ENCODE measurements around the gene ZDHHC24. TPM values are rescaled to one million over a fixed set of nuclear protein-coding genes. Genes with fewer than 3 reads are reported as not detected.

The ZDHHC24 gene
- total and polyA plus RNA-seq, 10 of the 15 experiments (the other 5 are each of a cell fraction or from before 2014, with no cell fraction given) = 0.86 to 17.5 (median 6.8) TPM

GRCh38 chr11:66556086-66556485 lies 10.2 kb upstream of the ZDHHC24 start:
- Histone ChIP-seq H4K20me1 (ENCODE audit: control insufficient read depth, insufficient read depth) (no peaks in the 10 kb centered on the region), H2AFZ (ENCODE audit: control insufficient read depth, low read depth, low read length) (no peak overlapping the region), H3K4me3 (no peak overlapping the region), H3K27me3 (replicated peaks in 1 of 2; ENCODE audit: control insufficient read depth in 2 of 2, insufficient read depth in 2 of 2, low read length in 1 of 2) (no peaks in the 10 kb centered on the region), H3K9ac (ENCODE audit: control insufficient read depth, insufficient read depth, low read length) (no peak overlapping the region), H3K36me3 (ENCODE audit: control insufficient read depth in 2 of 2, insufficient read depth in 2 of 2, low read length in 1 of 2) (no peaks in the 10 kb centered on the region), H3K4me1 (ENCODE audit: control insufficient read depth, insufficient read depth, low read length) (no peaks in the 10 kb centered on the region), H3K9me3 (replicated peaks; ENCODE audit: control insufficient read depth, insufficient read depth, low read length) (no peaks in the 10 kb centered on the region), H3K79me2 (ENCODE audit: control insufficient read depth, insufficient read depth, low read length) (no peaks in the 10 kb centered on the region), H3K27ac (ENCODE audit: control insufficient read depth, insufficient read depth) (no peak overlapping the region), H3K4me2 (ENCODE audit: control insufficient read depth, insufficient read depth) (no peak overlapping the region)
- POLR2A ChIA-PET = no interaction called here
- in situ Hi-C loops (cut with MboI) (no loop called here), intact Hi-C loops (cut with micrococcal nuclease; ENCODE audit: unreplicated experiment) (no loop called here)
- RAD21 ChIA-PET (ENCODE audit: unreplicated experiment) = no interaction called here
- WGBS (ENCODE audit: insufficient coverage, insufficient replicate concordance, low lambda C conversion rate, missing lambda C conversion rate) = 48% methylated on average over 7 of the region's 7 CpGs
- TF ChIP-seq EP300 (IDR thresholded peaks at IDR 0.05; ENCODE audit: borderline replicate concordance in 1 of 2, control insufficient read depth in 1 of 2, low read depth in 2 of 2, low read length in 2 of 2) (no peak), CREM (IDR thresholded peaks at IDR 0.05; ENCODE audit: low read depth) (no peak), CHD1 (IDR thresholded peaks at IDR 0.05; ENCODE audit: low read depth, low read length) (no peak), CBX3 (IDR thresholded peaks at IDR 0.05; ENCODE audit: borderline replicate concordance, low read depth) (no peak), SREBF2 (IDR thresholded peaks at IDR 0.05; ENCODE audit: low read length) (no peak), PAX8 (IDR thresholded peaks at IDR 0.05) (no peak), CBFB (IDR thresholded peaks at IDR 0.05; ENCODE audit: low read depth) (no peak)
- CTCF ChIA-PET = no interaction called here
- DNase-seq (ENCODE audit: low read depth, low spot score) (no peak), FAIRE-seq (no peak), ATAC-seq (no peak)
- BruUV-seq (replicated peaks) = no TSS peak
- SMC1A ChIA-PET (ENCODE audit: uncharacterized antibody, unreplicated experiment) = no interaction called here

GRCh38 chr11:66555416-66555815 lies 9.6 kb upstream of the ZDHHC24 start:
- H4K20me1 ChIP-seq (ENCODE audit: control insufficient read depth, insufficient read depth) = no peaks in the 10 kb centered on the region
- H3K4me2 ChIP-seq (ENCODE audit: control insufficient read depth, insufficient read depth) = no peak overlapping the region
- no peak for TF ChIP-seq RELB (IDR thresholded peaks at IDR 0.05; ENCODE audit: low read depth)
- TF ChIP-seq NFYA (IDR thresholded peaks at IDR 0.05; ENCODE audit: borderline replicate concordance, low read depth, low read length) = no peak
- no peak for TF ChIP-seq RELA (IDR thresholded peaks at IDR 0.05; ENCODE audit: borderline replicate concordance, partially characterized antibody)
- TF ChIP-seq IKZF1 (conservative IDR thresholded peaks at IDR 0.05) = no peak
- TF ChIP-seq EGR1 (IDR thresholded peaks at IDR 0.05; ENCODE audit: borderline replicate concordance in 1 of 2, low read depth in 2 of 2, low read length in 2 of 2) = no peak
- TF ChIP-seq BCL11A (IDR thresholded peaks at IDR 0.05; ENCODE audit: low read depth, low read length) = no peak
- RAD21 ChIA-PET (ENCODE audit: unreplicated experiment) = no interaction called here
- H2AFZ ChIP-seq (ENCODE audit: control insufficient read depth, low read depth, low read length) = no peak overlapping the region
- H3K79me2 ChIP-seq (ENCODE audit: control insufficient read depth, insufficient read depth, low read length) = no peaks in the 10 kb centered on the region
- in situ Hi-C loops (cut with MboI) (no loop called here), intact Hi-C loops (cut with micrococcal nuclease; ENCODE audit: unreplicated experiment) (no loop called here)
- no peak overlapping the region for H3K9ac ChIP-seq (ENCODE audit: control insufficient read depth, insufficient read depth, low read length)
- SMC1A ChIA-PET (ENCODE audit: uncharacterized antibody, unreplicated experiment) = no interaction called here
- no peak for DNase-seq (ENCODE audit: low read depth, low spot score)
- no peaks in the 10 kb centered on the region for H3K4me1 ChIP-seq (ENCODE audit: control insufficient read depth, insufficient read depth, low read length)
- BruUV-seq (replicated peaks) = no TSS peak
- no peak overlapping the region for H3K27ac ChIP-seq (ENCODE audit: control insufficient read depth, insufficient read depth)
- FAIRE-seq = no peak
- no peaks in the 10 kb centered on the region for H3K27me3 ChIP-seq (replicated peaks in 1 of 2; ENCODE audit: control insufficient read depth in 2 of 2, insufficient read depth in 2 of 2, low read length in 1 of 2)
- H3K4me3 ChIP-seq = no peak overlapping the region
- H3K9me3 ChIP-seq (replicated peaks; ENCODE audit: control insufficient read depth, insufficient read depth, low read length) = no peaks in the 10 kb centered on the region
- CTCF ChIA-PET = no interaction called here
- 0% methylated on average over 3 of the region's 3 CpGs for WGBS (ENCODE audit: insufficient coverage, insufficient replicate concordance, low lambda C conversion rate, missing lambda C conversion rate)
- H3K36me3 ChIP-seq (ENCODE audit: control insufficient read depth in 2 of 2, insufficient read depth in 2 of 2, low read length in 1 of 2) = no peaks in the 10 kb centered on the region
- POLR2A ChIA-PET = no interaction called here
- no peak for ATAC-seq

All from GM12878 (cell line).